AML-193 (cell line): Measurements from ENCODE around the gene CLASP1.
"Not testable (repeated sequence)": the region's sequence is repeated elsewhere in the genome, so short reads cannot be mapped to it uniquely, and the experiment has no call there.

Experiments used
- DNase-seq, 2 experiments: peaks; one replicate each; lab custom pipeline; 2025; lab: John Stamatoyannopoulos, UW

CLASP1 gene

GRCh38 chr2:121419081-121419699 is 230.1 kb downstream of the CLASP1 start:
- DNase-seq = no peak

DNA sequence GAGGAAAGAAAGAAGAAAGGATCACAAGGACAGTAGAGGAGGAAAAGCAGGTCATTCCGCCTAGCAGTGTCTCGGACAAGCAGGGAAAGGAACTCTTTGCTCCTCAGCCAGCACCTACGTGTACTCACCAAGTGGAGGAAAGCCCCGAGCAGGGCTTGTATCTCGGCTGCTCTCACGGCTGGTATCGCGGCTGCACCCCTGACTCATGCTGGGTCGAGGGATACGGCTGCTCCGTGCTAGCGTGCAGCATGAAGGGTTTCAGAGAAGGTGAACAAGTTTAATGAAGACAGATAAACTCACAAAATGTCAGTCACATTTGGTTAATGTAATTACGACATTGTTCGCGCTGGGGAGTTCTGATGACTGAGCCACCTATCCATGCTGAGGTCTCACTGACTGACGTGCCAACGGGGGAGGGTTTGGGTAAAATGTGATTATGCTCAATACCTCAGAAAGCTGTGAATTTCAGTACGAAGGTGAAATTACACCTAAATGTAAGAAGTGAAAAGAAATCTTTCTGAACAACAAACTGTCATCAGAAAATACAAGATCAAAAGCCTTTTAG is 230.7 kb downstream of the CLASP1 start:
- no peak for DNase-seq

GRCh38 chr2:121417826-121418225 is 231.4 kb downstream of the CLASP1 start:
- no peak for DNase-seq

DNA sequence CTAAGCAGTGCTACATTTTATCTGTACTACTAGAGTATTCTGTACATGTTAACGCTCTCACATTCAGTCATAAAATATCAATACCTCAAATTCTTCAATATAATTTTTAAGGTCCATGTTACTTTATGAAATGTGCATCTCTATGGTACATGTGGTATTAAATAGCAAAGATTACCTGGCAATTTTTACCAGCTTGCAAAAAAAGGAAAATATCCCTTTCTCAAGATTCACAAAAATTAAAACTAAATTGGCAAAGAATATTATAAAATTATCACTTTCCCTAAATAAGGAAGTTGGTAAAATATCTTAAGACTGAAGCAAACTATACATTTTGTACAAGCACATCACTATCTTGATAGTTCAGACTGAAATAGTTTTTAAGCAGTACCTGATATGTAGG is 233.5 kb downstream of the CLASP1 start:
- no peak for DNase-seq

- no peak for DNase-seq
These were observed 236.9 kb downstream of the CLASP1 start for GRCh38 chr2:121412349-121412748.

DNA sequence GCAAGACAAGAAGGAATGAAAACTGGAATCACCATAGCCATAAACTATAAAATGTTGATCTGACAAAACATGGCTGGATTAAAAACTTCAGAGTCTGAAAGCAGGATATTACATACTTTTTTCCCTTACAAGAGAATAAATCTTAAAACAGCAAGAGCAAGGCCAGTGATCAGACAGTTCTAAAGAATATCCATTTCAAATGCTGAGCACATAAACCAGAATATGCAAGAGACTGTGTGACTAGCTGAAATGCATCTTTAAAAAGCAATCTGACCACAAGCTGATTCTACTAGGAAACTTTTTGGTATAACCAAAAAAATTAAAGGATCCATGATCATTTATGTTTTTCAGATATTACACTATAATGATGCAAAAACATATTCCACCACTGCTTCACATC is 239.3 kb downstream of the CLASP1 start:
- no peak for DNase-seq

DNA sequence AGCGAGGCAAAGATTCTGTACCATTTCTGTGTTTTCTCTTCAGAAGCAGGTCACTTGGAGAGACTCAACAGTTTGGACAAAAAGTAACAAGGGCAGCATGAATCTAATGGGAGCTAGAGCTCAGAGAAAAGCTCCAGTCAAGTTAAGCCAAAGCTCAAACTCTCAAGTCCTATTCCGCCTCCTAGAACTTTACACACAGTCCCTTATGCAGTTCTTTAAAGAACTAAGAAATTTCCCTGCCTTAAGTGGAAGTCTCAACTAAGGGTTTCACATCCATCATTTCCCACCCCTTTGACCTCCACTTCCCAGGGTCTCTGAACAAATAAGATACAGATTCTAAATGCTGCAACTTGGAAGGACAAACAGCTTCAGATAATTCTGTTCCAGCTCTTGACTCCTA is 239.9 kb downstream of the CLASP1 start:
- DNase-seq = no peak

DNA sequence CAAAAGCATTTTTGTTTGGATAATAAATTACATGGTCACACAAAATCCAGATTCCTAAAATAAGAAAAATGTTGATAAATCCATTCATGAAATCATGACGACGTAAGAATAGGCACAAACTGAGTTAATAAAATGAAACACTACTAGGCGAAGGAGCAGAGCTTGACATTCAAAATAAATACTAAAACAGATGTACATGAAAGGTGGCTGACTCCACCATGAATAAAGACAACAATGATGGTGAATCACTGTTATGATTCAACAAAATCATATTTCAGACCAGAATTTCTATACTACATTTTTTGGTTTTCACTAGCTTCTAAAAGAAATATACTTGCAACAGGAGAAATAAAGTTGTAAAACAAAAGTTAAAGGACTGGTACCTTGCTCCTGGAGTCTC is 240.6 kb downstream of the CLASP1 start:
- no peak for DNase-seq

DNA sequence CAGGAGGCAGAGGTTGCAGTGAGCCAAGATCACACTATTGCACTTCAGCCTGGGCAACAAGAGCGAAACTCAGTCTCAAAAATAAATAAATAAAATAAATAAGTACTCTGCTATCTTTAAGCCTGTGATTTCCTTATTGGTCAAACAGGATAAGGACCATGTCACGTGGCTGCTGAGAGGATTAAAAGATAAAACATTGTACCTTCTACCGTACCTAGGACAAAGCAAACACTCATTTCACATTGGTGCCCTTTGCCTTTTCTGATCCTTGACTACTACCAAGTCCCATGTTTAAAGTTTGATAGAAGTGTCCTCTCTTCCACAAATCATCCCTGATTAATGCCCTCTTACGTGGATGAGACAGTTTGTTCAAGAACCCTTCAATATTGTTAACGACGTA is 244.0 kb downstream of the CLASP1 start:
- no peak for DNase-seq

- DNase-seq = no peak
These were observed 249.1 kb downstream of the CLASP1 start for GRCh38 chr2:121400201-121400600.

- DNase-seq = peak; percentile 38 to 47
These were observed 250.4 kb downstream of the CLASP1 start for GRCh38 chr2:121398853-121399252.

- DNase-seq = no peak
These were observed 259.1 kb downstream of the CLASP1 start for GRCh38 chr2:121390082-121390692.

DNA sequence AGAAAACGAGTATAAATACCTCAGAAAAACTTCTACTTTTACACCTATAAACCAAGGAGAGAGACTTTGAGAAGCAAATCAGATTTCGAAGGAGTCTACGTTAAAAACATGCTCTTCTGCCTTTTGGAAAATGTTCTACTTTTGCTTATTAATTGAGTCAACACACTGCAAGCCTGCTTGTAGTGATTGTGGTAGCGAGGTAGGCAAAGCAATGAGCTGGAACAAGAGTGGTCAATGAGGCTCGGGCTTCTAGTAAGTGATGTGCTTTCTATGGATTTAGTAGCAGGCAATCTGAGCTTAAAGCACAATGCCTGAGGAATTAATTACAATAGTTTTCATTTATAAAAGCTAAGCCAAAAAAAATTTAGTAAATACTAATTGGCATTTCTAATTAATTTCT is 260.9 kb downstream of the CLASP1 start:
- DNase-seq = no peak

GRCh38 chr2:121387591-121388325 is 261.5 kb downstream of the CLASP1 start:
- DNase-seq = no peak

- no peak for DNase-seq
These were observed 262.6 kb downstream of the CLASP1 start for GRCh38 chr2:121386707-121387106.

DNA sequence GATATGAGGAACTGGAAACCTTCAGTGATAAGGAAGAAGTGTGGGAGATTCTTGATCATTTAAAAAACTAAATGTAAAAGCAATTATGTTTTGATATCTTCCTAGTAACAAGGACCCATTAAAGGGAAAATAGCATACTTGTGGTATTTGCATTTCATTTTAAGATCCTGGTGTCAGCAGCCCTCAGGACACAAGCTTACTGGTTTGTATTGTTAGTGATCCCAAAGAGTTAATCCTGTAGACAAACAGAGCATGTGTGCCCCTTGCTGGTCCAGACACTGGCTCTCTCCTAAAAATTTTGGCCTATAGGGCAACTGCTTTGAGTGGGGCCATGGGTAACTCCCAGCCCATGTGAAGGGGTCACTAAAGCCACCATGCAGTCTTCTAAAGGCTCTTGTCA is 263.2 kb downstream of the CLASP1 start:
- DNase-seq = no peak

GRCh38 chr2:121382744-121383143 is 266.5 kb downstream of the CLASP1 start:
- DNase-seq = no peak

GRCh38 chr2:121377646-121378045 is 271.6 kb downstream of the CLASP1 start:
- no peak for DNase-seq

DNA sequence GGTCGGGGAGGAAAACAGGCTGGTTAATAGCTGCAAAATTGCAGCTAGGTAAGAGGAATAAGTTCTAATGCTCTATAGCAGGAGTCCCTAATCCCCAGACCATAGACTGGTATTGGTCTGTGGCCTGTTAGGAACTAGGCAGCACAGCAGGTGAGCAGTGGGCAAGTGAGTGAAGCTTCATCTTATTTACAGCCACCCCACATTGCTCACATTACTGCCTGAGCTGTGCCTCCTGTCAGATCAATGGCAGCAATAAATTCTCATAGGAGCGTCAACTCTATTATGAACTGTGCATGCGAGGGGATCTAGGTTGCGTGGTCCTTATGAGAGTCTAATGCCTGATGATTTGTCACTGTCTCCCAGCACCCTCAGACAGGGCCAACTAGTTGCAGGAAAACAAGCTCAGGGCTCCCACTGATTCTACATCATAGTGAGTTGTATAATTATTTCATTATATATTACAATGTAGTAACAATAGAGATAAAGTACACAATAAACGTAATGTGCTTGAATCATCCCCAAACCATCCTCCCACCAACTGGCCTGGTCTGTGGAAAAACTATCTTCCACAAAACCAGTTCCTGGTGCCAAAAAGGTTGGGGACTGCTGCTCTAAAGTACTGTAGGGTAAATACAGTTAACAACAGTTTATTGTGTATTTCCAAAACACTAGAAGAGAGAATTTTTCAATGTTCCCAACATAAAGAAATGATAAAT is 272.6 kb downstream of the CLASP1 start:
- DNase-seq = no peak

- no peak for DNase-seq
These were observed 273.6 kb downstream of the CLASP1 start for GRCh38 chr2:121375621-121376159.

DNA sequence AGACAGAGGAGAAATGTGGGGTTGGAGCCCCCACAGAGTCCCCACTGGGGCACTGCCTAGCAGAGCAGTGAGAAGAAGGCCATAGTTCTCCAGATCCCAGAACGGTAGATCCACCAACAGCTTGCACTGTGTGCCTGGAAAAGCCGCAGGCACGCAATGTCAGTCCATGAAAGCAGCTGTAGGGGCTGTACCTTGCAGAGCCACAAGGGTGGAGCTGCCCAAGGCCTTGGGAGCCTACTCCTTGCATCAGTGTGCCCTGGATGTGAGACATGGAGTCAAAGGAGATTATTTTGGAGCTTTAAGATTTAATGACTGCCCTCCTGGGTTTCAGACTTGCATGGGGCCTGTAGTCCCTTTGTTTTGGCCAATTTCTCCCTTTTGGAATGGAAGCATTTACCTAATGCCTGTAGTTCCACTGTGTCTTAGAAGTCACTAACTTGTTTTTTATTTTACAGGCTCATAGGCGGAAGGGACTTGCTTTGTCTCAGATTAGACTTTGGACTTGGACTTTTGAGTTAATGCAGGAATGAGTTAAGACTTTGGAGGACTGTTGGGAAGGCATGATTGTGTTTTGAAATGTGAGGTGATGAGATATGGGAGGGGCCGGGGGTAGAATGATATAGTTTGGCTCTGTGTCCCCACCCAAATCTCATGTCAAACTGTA is 274.7 kb downstream of the CLASP1 start:
- not testable (repeated sequence) for DNase-seq
